Fibroblast of lung (primary cell): ENCODE results near the gene WNT4. TPM values are rescaled to one million over a fixed set of nuclear protein-coding genes. Genes with fewer than 3 reads are reported as not detected.

ENCODE experiments used
- DNase-seq, 2 donors: peaks; one replicate each; pipeline versions ENCODE4 v3.0.0 to v3.0.0-alpha.2; 2010; ENCODE audit warnings: low read depth in 2 of 2
- H2AFZ ChIP-seq: 2 replicates; pipeline ENCODE4 v1.5.1; 2012; ENCODE audit warnings: low read length, control low read depth, inconsistent platforms
- H3K27ac ChIP-seq: 2 replicates; pipeline ENCODE4 v1.5.1; 2011; ENCODE audit warnings: low read length, control low read depth; ENCODE audit not compliant: insufficient read depth
- H3K27me3 ChIP-seq: 2 replicates; pipeline ENCODE4 v1.5.1; 2011; ENCODE audit warnings: mild to moderate bottlenecking, low read length; ENCODE audit not compliant: control insufficient read depth, insufficient read depth
- H3K36me3 ChIP-seq: 2 replicates; pipeline ENCODE4 v1.5.1; 2011; ENCODE audit warnings: low read length; ENCODE audit not compliant: control insufficient read depth, insufficient read depth
- H3K4me1 ChIP-seq: 2 replicates; pipeline ENCODE4 v1.5.1; 2011; ENCODE audit warnings: low read length; ENCODE audit not compliant: control insufficient read depth, insufficient read depth; ENCODE audit errors: extremely low read depth
- H3K4me2 ChIP-seq: 2 replicates; pipeline ENCODE4 v1.5.1; 2011; ENCODE audit warnings: low read length, control low read depth; ENCODE audit not compliant: insufficient read depth; ENCODE audit errors: extremely low read depth
- H3K4me3 ChIP-seq, 4 experiments: fragments of 200-600 bp in 1 of 4; sonication (generic) in 1 of 4; replicated peaks in 1 of 4; 2 replicates each; pipeline ENCODE4 v1.5.1; 2011 to 2016; ENCODE audit warnings: low read length in 4 of 4, low read depth in 3 of 4, mild to moderate bottlenecking in 3 of 4, control low read depth in 2 of 4, inconsistent platforms in 1 of 4, mixed read lengths in 1 of 4; ENCODE audit not compliant: insufficient read depth in 1 of 4; ENCODE audit errors: control extremely low read depth in 1 of 4
- H3K79me2 ChIP-seq: 2 replicates; pipeline ENCODE4 v1.5.1; 2012; ENCODE audit warnings: mild to moderate bottlenecking, low read length, inconsistent platforms; ENCODE audit not compliant: control insufficient read depth, insufficient read depth
- H3K9ac ChIP-seq: 2 replicates; pipeline ENCODE4 v1.5.1; 2011; ENCODE audit warnings: mild to moderate bottlenecking, low read length, control low read depth; ENCODE audit not compliant: insufficient read depth
- H3K9me3 ChIP-seq: 2 replicates; pipeline ENCODE4 v1.5.1; 2012; ENCODE audit warnings: low read depth, low read length; ENCODE audit not compliant: control insufficient read depth, insufficient read depth
- H4K20me1 ChIP-seq: 2 replicates; pipeline ENCODE4 v1.5.1; 2011; ENCODE audit warnings: low read length; ENCODE audit not compliant: control insufficient read depth, insufficient read depth; ENCODE audit errors: extremely low read depth
- CTCF ChIP-seq, 2 donors: IDR thresholded peaks in 1 of 2; conservative IDR thresholded peaks in 1 of 2; 1 replicate in 1 of 2; 2 replicates in 1 of 2; pipeline ENCODE4 v1.5.1; 2011 to 2012; ENCODE audit warnings: low read length in 2 of 2, control low read depth in 1 of 2, inconsistent platforms in 1 of 2, low read depth in 1 of 2, mild to moderate bottlenecking in 1 of 2
- EZH2 ChIP-seq: IDR thresholded peaks from 2 replicates; pipeline ENCODE4 v1.5.1; 2012; ENCODE audit warnings: low read length, control low read depth, mild to moderate bottlenecking; ENCODE audit errors: missing control alignments
- polyA plus RNA-seq, 2 donors: library from polyadenylated mRNA; depleted of rRNA in 1 of 2; stranded (reverse) in 1 of 2; unstranded in 1 of 2; fragments of >200 nt; gene quantifications; 2 replicates each; pipeline ENCODE4 v1.2.1, GENCODE V29; 2011 to 2012; ENCODE audit warnings: missing spikeins in 1 of 2
- total RNA-seq: library from RNA; depleted of rRNA; stranded (reverse); fragments of >200 nt; gene quantifications from 2 replicates; pipeline ENCODE4 v1.2.1, GENCODE V29; 2014

WNT4 gene
- total and polyA plus RNA-seq, 2 donors (not counting 1 experiment from before 2014, with no cell fraction given), result under 0.01 TPM; not detected in 1

- Histone ChIP-seq H3K4me2 (peak overlapping the region; percentile 29), H3K4me1 (peaks cover 8% of the 10 kb centered on the region), H3K4me3 (no peak overlapping the region), H3K9ac (no peak overlapping the region), H4K20me1 (no peaks in the 10 kb centered on the region), H3K27ac (no peak overlapping the region), H2AFZ (no peak overlapping the region), H3K79me2 (no peaks in the 10 kb centered on the region), H3K27me3 (no peaks in the 10 kb centered on the region), H3K9me3 (no peaks in the 10 kb centered on the region), H3K36me3 (no peaks in the 10 kb centered on the region)
- peak; percentile 60 to 74 for DNase-seq
- TF ChIP-seq EZH2 (no peak), CTCF (conservative IDR thresholded peaks at IDR 0.05 in 1 of 2, IDR thresholded peaks at IDR 0.05 in 1 of 2; ENCODE audit: low read depth in 1 of 2, low read length in 2 of 2) (no peak)
Measured at GRCh38 chr1:22132517-22133235, 10.2 kb downstream of the WNT4 start.

DNA sequence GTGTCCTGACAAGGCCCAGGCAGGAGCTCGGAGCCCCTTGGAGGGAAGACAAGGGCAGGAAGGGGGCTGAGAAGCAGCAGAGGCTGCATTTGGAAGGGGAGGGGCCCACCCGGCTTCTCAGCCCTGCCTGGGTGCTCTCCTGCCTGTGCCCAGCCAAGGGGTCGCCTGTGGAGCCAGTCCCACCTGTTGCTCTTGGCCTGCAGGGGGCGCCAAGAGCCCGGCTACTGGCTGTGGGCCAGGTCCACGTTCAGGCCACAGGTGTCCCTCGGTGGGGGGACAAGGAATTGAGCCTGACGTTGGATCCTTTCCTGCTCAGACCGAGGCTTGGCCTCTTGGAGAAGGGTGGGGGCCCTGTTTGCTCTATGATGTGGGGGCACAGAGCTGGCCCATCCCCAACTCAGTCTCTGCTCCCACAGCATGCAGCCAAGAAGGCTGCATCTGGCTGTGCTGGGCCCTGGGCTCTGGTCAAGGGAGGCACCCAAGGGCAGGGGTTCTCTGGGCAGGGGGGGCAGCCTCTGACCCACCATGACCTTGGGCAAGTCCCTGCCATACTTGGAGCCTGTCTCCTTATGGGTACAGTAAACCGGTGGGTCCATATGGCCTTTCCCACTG is 10.9 kb downstream of the WNT4 start:
- H3K4me1 ChIP-seq, result peaks cover 8% of the 10 kb centered on the region
- H3K4me2 ChIP-seq, result peak overlapping the region; percentile 29
- H3K9me3 ChIP-seq, result no peaks in the 10 kb centered on the region
- no peak overlapping the region for H3K27ac ChIP-seq
- H3K9ac ChIP-seq, result no peak overlapping the region
- no peaks in the 10 kb centered on the region for H4K20me1 ChIP-seq
- H2AFZ ChIP-seq, result no peak overlapping the region
- no peaks in the 10 kb centered on the region for H3K27me3 ChIP-seq
- no peak for DNase-seq
- TF ChIP-seq EZH2 (no peak), CTCF (conservative IDR thresholded peaks at IDR 0.05 in 1 of 2, IDR thresholded peaks at IDR 0.05 in 1 of 2; ENCODE audit: low read depth in 1 of 2, low read length in 2 of 2) (peak; percentile 36 to 59)
- H3K4me3 ChIP-seq, result no peak overlapping the region
- H3K79me2 ChIP-seq, result no peaks in the 10 kb centered on the region
- H3K36me3 ChIP-seq, result no peaks in the 10 kb centered on the region

DNA sequence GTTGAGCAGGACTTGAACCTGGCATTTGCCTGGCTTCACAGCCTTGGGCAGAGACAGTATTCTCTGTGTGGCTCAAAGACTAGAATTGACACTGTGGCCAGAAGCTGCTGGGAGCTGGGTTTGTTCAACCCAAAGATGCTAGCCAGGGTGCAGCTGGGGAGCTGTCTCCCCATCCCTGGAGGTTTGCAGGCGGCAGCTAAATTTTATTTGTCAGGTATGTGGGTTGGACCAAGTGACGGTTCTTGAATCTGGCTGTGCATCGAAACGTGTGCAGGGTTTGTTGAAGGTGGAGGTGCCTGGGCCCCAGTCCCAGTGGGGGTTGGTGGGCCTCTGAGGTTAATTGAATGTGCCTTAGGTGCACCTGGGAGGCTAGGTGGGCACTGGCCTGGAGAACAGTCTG is 11.8 kb downstream of the WNT4 start:
- no peak for DNase-seq
- H3K4me3 ChIP-seq, result no peak overlapping the region
- H3K27ac ChIP-seq, result no peak overlapping the region
- no peaks in the 10 kb centered on the region for H3K79me2 ChIP-seq
- no peaks in the 10 kb centered on the region for H3K36me3 ChIP-seq
- no peaks in the 10 kb centered on the region for H3K9me3 ChIP-seq
- H3K27me3 ChIP-seq, result no peaks in the 10 kb centered on the region
- no peak overlapping the region for H3K4me2 ChIP-seq
- no peaks in the 10 kb centered on the region for H4K20me1 ChIP-seq
- no peak for TF ChIP-seq EZH2
- H3K9ac ChIP-seq, result no peak overlapping the region
- H3K4me1 ChIP-seq, result peaks cover 8% of the 10 kb centered on the region
- H2AFZ ChIP-seq, result no peak overlapping the region
